SK-N-SH treated with all-trans-retinoic acid at 6 μM for 48 hours (cell line): ENCODE data around the gene RGS2.
A peak's percentile ranks its signal among the peaks of the same experiment; 100 is the strongest.

Source experiments
- ATAC-seq: fragments of 200-7000 bp; cut with Tn5 transposase; 3 replicates; pipeline ENCODE4 v1.9.1; 2020; ENCODE audit warnings: mild to moderate bottlenecking, moderate library complexity
- ARNTL ChIP-seq: fragments of 450-650 bp; formaldehyde crosslinking; IDR thresholded peaks from 2 replicates; pipeline ENCODE4 v1.5.0; 2020; ENCODE audit warnings: low read depth, mild to moderate bottlenecking, moderate library complexity, borderline replicate concordance
- BACH2 ChIP-seq: fragments of 250-450 bp; sonication (Bioruptor Pico); IDR thresholded peaks from 2 replicates; pipeline ENCODE4 v1.9.0; 2021; ENCODE audit warnings: mild to moderate bottlenecking, borderline replicate concordance
- CREB5 ChIP-seq: fragments of 250-450 bp; sonication (Bioruptor Pico); IDR thresholded peaks from 2 replicates; pipeline ENCODE4 v1.5.1; 2020; ENCODE audit warnings: low read depth, mild to moderate bottlenecking, moderate library complexity
- CSDC2 ChIP-seq: fragments of 250-450 bp; sonication (Bioruptor Pico); IDR thresholded peaks from 2 replicates; pipeline ENCODE4 v1.5.0; 2020; ENCODE audit warnings: mild to moderate bottlenecking, moderate library complexity
- CSRNP3 ChIP-seq: fragments of 250-450 bp; sonication (Bioruptor Pico); IDR thresholded peaks from 2 replicates; pipeline ENCODE4 v1.5.1; 2021; ENCODE audit warnings: mild to moderate bottlenecking, moderate library complexity
- ESRRG ChIP-seq: fragments of 250-450 bp; sonication (Bioruptor Pico); IDR thresholded peaks from 2 replicates; pipeline ENCODE4 v1.6.1; 2021; ENCODE audit warnings: mild to moderate bottlenecking
- GLIS3 ChIP-seq: fragments of 250-450 bp; sonication (Bioruptor Pico); IDR thresholded peaks from 2 replicates; pipeline ENCODE4 v1.5.0; 2020; ENCODE audit warnings: mild to moderate bottlenecking, moderate library complexity
- ISL1 ChIP-seq: fragments of 250-450 bp; sonication (Bioruptor Pico); IDR thresholded peaks from 2 replicates; pipeline ENCODE4 v2.1.2; 2022; ENCODE audit warnings: mild to moderate bottlenecking, moderate library complexity
- OSR1 ChIP-seq: fragments of 250-450 bp; sonication (Bioruptor Pico); IDR thresholded peaks from 2 replicates; pipeline ENCODE4 v1.8.0; 2022; ENCODE audit warnings: moderate library complexity, mild to moderate bottlenecking, inconsistent platforms
- PPARA ChIP-seq: fragments of 250-450 bp; sonication (Bioruptor Pico); IDR thresholded peaks from 2 replicates; pipeline ENCODE4 v1.5.0; 2020; ENCODE audit warnings: mild to moderate bottlenecking, borderline replicate concordance
- RARB ChIP-seq: fragments of 250-450 bp; sonication (Bioruptor Pico); IDR thresholded peaks from 2 replicates; pipeline ENCODE4 v1.8.0; 2021; ENCODE audit warnings: mild to moderate bottlenecking, moderate library complexity
- SNAI2 ChIP-seq: fragments of 250-450 bp; sonication (Bioruptor Pico); IDR thresholded peaks from 2 replicates; pipeline ENCODE4 v1.5.0; 2020; ENCODE audit warnings: mild to moderate bottlenecking, moderate library complexity
- TCF4 ChIP-seq: fragments of 250-450 bp; sonication (Bioruptor Pico); IDR thresholded peaks from 2 replicates; pipeline ENCODE4 v1.8.0; 2021; ENCODE audit warnings: mild to moderate bottlenecking, moderate library complexity, borderline replicate concordance
- TOX ChIP-seq: fragments of 250-450 bp; sonication (Bioruptor Pico); IDR thresholded peaks from 2 replicates; pipeline ENCODE4 v1.8.0; 2021; ENCODE audit warnings: mild to moderate bottlenecking, moderate library complexity, borderline replicate concordance
- ZC3H10 ChIP-seq: fragments of 250-450 bp; sonication (Bioruptor Pico); IDR thresholded peaks from 2 replicates; pipeline ENCODE4 v1.5.1; 2021; ENCODE audit warnings: mild to moderate bottlenecking, moderate library complexity
- ZFP3 ChIP-seq: fragments of 250-450 bp; sonication (Bioruptor Pico); IDR thresholded peaks from 2 replicates; pipeline ENCODE4 v1.5.0; 2020; ENCODE audit warnings: mild to moderate bottlenecking, moderate library complexity
- ZFP30 ChIP-seq: fragments of 450-650 bp; formaldehyde crosslinking; IDR thresholded peaks from 2 replicates; pipeline ENCODE4 v1.5.0; 2022; ENCODE audit warnings: mild to moderate bottlenecking, moderate library complexity
- ZNF565 ChIP-seq: fragments of 450-650 bp; formaldehyde crosslinking; conservative IDR thresholded peaks from 2 replicates; pipeline ENCODE4 v1.5.0; 2020; ENCODE audit warnings: low read depth, mild to moderate bottlenecking, moderate library complexity
- ZNF8 ChIP-seq: fragments of 450-650 bp; formaldehyde crosslinking; IDR thresholded peaks from 2 replicates; pipeline ENCODE4 v1.5.0; 2020; ENCODE audit warnings: mild to moderate bottlenecking, moderate library complexity
- TF ChIP-seq, protein P1 (sequence below): fragments of 250-450 bp; sonication (Bioruptor Pico); IDR thresholded peaks from 2 replicates; pipeline ENCODE4 v1.8.0; 2021; ENCODE audit warnings: low read depth, mild to moderate bottlenecking, moderate library complexity, borderline replicate concordance
- TF ChIP-seq, protein P2 (sequence below): fragments of 250-450 bp; sonication (Bioruptor Pico); IDR thresholded peaks from 2 replicates; pipeline ENCODE4 v1.8.0; 2020; ENCODE audit warnings: mild to moderate bottlenecking, moderate library complexity, borderline replicate concordance

The RGS2 gene

GRCh38 chr1:192766009-192766625 lies 42.7 kb upstream of the RGS2 start:
- TF ChIP-seq OSR1 (CRISPR knock-in tag) (no peak), ISL1 (no peak), TOX (no peak), ARNTL (CRISPR knock-in tag) (no peak), CSDC2 (CRISPR knock-in tag) (no peak), ZNF565 (CRISPR knock-in tag) (no peak), ZFP30 (CRISPR knock-in tag) (no peak), ZNF8 (CRISPR knock-in tag) (no peak)
- TF ChIP-seq, protein P1, sequence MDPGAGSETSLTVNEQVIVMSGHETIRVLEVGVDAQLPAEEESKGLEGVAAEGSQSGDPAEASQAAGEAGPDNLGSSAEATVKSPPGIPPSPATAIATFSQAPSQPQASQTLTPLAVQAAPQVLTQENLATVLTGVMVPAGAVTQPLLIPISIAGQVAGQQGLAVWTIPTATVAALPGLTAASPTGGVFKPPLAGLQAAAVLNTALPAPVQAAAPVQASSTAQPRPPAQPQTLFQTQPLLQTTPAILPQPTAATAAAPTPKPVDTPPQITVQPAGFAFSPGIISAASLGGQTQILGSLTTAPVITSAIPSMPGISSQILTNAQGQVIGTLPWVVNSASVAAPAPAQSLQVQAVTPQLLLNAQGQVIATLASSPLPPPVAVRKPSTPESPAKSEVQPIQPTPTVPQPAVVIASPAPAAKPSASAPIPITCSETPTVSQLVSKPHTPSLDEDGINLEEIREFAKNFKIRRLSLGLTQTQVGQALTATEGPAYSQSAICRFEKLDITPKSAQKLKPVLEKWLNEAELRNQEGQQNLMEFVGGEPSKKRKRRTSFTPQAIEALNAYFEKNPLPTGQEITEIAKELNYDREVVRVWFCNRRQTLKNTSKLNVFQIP, result no peak
- ATAC-seq, result peak; percentile 75

DNA sequence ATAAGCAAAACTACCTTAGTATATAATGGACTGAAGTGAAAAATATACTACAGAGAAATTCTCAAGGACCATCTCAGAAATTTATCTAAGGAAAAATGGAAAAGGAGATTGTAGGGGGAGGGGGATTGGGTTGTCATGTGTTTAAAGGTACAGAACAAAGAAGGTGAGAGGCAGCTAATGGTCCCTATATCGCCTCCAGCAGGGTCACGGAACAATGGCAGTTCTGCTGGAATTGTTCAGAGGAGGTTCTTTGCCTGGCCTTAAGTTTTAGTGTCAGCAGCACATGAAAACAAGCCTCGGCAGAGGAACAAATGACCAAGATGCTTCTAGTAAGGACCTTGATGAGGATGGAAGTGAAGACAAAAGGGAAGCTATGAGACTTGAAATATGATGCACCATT lies 42.0 kb upstream of the RGS2 start:
- TF ChIP-seq GLIS3 (no peak), TOX (no peak)
- ATAC-seq, result no peak

DNA sequence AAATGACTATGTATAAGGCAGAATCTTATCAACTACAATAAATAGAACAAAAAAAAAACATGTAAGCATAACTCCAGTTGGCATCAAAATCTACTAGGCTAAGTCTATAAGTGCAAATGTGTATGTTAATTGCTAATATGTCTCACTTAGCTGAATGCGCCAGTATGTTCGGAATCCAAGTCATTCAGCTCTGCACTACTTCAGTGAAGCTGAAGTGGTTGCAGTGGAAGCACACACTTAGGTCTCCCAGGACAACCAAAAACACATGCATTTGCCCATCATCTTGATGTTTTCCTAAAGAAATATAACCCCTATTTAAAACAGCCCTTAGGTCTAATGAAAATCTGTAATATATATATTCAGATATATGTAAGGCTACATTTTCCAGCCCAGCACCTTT lies 41.0 kb upstream of the RGS2 start:
- TF ChIP-seq ZNF565 (CRISPR knock-in tag) (no peak), ZC3H10 (CRISPR knock-in tag) (no peak), CSRNP3 (CRISPR knock-in tag) (no peak), ARNTL (CRISPR knock-in tag) (no peak), GLIS3 (no peak), TCF4 (CRISPR knock-in tag) (no peak), RARB (CRISPR knock-in tag) (no peak), ISL1 (no peak), BACH2 (CRISPR knock-in tag) (no peak), ESRRG (CRISPR knock-in tag) (no peak), CREB5 (CRISPR knock-in tag) (no peak), ZFP30 (CRISPR knock-in tag) (no peak), TOX (no peak), ZFP3 (no peak), PPARA (CRISPR knock-in tag) (no peak), ZNF8 (CRISPR knock-in tag) (no peak)
- TF ChIP-seq, protein P2, sequence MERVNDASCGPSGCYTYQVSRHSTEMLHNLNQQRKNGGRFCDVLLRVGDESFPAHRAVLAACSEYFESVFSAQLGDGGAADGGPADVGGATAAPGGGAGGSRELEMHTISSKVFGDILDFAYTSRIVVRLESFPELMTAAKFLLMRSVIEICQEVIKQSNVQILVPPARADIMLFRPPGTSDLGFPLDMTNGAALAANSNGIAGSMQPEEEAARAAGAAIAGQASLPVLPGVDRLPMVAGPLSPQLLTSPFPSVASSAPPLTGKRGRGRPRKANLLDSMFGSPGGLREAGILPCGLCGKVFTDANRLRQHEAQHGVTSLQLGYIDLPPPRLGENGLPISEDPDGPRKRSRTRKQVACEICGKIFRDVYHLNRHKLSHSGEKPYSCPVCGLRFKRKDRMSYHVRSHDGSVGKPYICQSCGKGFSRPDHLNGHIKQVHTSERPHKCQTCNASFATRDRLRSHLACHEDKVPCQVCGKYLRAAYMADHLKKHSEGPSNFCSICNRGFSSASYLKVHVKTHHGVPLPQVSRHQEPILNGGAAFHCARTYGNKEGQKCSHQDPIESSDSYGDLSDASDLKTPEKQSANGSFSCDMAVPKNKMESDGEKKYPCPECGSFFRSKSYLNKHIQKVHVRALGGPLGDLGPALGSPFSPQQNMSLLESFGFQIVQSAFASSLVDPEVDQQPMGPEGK (CRISPR knock-in tag), result no peak
- TF ChIP-seq, protein P1, result no peak
- no peak for ATAC-seq

DNA sequence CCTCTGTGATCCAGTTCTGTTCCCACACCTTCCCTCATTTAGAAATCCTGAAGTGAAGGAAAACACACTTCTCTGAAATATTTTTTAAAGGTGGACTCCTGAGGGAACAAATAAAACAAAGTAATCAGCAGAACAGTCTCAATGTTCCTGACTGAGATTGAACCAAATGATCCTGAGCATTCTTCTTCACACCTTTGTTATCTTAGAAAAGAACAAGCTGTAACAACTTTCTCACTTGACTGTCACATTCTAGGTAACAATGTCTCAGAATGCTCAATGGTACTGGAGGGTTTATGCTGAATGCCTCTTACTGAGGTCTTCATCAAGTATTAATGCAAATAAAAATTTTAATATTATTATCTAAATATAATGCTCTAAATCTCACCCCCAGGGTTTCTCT lies 40.4 kb upstream of the RGS2 start:
- ATAC-seq, result no peak
- no peak for TF ChIP-seq PPARA (CRISPR knock-in tag)
- no peak for TF ChIP-seq CSRNP3 (CRISPR knock-in tag)
- no peak for TF ChIP-seq ZNF565 (CRISPR knock-in tag)
- TF ChIP-seq CSDC2 (CRISPR knock-in tag), result no peak
- TF ChIP-seq, protein P1, result no peak
- no peak for TF ChIP-seq ZC3H10 (CRISPR knock-in tag)
- no peak for TF ChIP-seq TOX
- TF ChIP-seq ZFP30 (CRISPR knock-in tag), result no peak
- no peak for TF ChIP-seq TCF4 (CRISPR knock-in tag)
- no peak for TF ChIP-seq GLIS3
- no peak for TF ChIP-seq ZNF8 (CRISPR knock-in tag)
- TF ChIP-seq OSR1 (CRISPR knock-in tag), result no peak
- TF ChIP-seq ISL1, result no peak
- no peak for TF ChIP-seq SNAI2 (CRISPR knock-in tag)
- no peak for TF ChIP-seq RARB (CRISPR knock-in tag)
- TF ChIP-seq ZFP3, result no peak
- TF ChIP-seq ESRRG (CRISPR knock-in tag), result no peak
- no peak for TF ChIP-seq ARNTL (CRISPR knock-in tag)
